Stimulated activated memory B cell treated with anti-CD40 and anti-IgM and Interleukin-4, amounts not matched to agents 10 μg/mL and 1 μg/mL and 100 μg/mL, for 72 hours (primary cell): ENCODE results near the gene COL18A1.
"Not testable (repeated sequence)": the region's sequence is repeated elsewhere in the genome, so short reads cannot be mapped to it uniquely, and the experiment has no call there.

Source experiments
- ATAC-seq: fragments of 150-1000 bp; cut with Tn5 transposase; 2 replicates; pipeline ENCODE4 v1.10.0; 2021
- H3K27ac Mint-ChIP-seq: one replicate; pipeline ENCODE4 v1.8.0; 2022; ENCODE audit warnings: mild to moderate bottlenecking, mixed read lengths
- H3K27me3 Mint-ChIP-seq: one replicate; pipeline ENCODE4 v1.8.0; 2022; ENCODE audit warnings: mixed read lengths
- H3K36me3 Mint-ChIP-seq: one replicate; pipeline ENCODE4 v1.8.0; 2022; ENCODE audit warnings: mixed read lengths
- H3K4me1 Mint-ChIP-seq: one replicate; pipeline ENCODE4 v1.8.0; 2022; ENCODE audit warnings: mixed read lengths
- H3K4me3 Mint-ChIP-seq: one replicate; pipeline ENCODE4 v1.8.0; 2022; ENCODE audit warnings: mild to moderate bottlenecking, moderate library complexity, mixed read lengths
- H3K9me3 Mint-ChIP-seq: one replicate; pipeline ENCODE4 v1.8.0; 2022; ENCODE audit warnings: mixed read lengths

Gene COL18A1

DNA sequence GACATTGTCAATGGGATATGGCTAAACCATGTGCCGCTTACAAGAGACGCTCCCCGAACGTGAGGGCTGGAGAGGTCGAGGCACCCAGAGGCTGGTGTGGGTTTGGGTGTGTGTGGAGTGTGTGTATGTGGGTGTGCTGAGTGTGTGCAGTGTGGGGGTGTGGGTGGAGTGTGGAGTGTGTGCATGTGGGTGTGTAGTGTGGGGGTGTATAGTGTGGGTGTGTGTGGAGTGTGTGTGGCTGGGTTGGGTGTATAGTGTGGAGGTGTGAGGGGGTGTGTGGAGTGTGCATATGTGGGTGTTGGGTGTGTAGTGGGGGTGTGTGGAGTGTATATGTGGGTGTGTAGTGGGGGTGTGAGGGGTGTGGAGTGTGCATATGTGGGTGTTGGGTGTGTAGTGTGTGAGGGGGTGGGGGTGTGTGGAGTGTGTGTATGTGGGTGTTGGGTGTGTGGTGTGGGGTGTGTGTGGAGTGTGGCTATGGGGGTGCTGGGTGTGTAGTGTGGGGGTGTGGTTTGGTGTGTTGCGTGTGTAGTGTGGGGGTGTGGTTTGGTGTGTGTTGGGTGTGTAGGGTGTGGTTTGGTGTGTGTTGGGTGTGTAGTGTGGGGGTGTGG lies 95.1 kb downstream of the COL18A1 start:
- Mint-ChIP-seq H3K4me3 (no peak overlapping the region), H3K9me3 (peaks cover 7% of the 10 kb centered on the region), H3K36me3 (no peaks in the 10 kb centered on the region), H3K4me1 (no peaks in the 10 kb centered on the region), H3K27ac (no peak overlapping the region), H3K27me3 (peaks cover 17% of the 10 kb centered on the region)
- no peak for ATAC-seq

- H3K27me3 Mint-ChIP-seq = peaks cover 17% of the 10 kb centered on the region
- not testable (repeated sequence) for ATAC-seq, H3K27ac Mint-ChIP-seq, H3K36me3 Mint-ChIP-seq, H3K4me3 Mint-ChIP-seq, H3K9me3 Mint-ChIP-seq, H3K4me1 Mint-ChIP-seq
Observed at GRCh38 chr21:45501081-45502005, 96.4 kb downstream of the COL18A1 start.

GRCh38 chr21:45502006-45502345 lies 97.0 kb downstream of the COL18A1 start:
- no peak overlapping the region for H3K27ac Mint-ChIP-seq
- H3K4me3 Mint-ChIP-seq = no peak overlapping the region
- no peaks in the 10 kb centered on the region for H3K36me3 Mint-ChIP-seq
- ATAC-seq = no peak
- peaks cover 7% of the 10 kb centered on the region for H3K9me3 Mint-ChIP-seq
- H3K27me3 Mint-ChIP-seq = peaks cover 17% of the 10 kb centered on the region
- no peaks in the 10 kb centered on the region for H3K4me1 Mint-ChIP-seq

GRCh38 chr21:45502600-45502999 lies 97.6 kb downstream of the COL18A1 start:
- Mint-ChIP-seq H3K4me3 (no peak overlapping the region), H3K27ac (no peak overlapping the region), H3K36me3 (no peaks in the 10 kb centered on the region), H3K9me3 (peaks cover 7% of the 10 kb centered on the region), H3K4me1 (no peaks in the 10 kb centered on the region), H3K27me3 (peaks cover 17% of the 10 kb centered on the region)
- no peak for ATAC-seq

DNA sequence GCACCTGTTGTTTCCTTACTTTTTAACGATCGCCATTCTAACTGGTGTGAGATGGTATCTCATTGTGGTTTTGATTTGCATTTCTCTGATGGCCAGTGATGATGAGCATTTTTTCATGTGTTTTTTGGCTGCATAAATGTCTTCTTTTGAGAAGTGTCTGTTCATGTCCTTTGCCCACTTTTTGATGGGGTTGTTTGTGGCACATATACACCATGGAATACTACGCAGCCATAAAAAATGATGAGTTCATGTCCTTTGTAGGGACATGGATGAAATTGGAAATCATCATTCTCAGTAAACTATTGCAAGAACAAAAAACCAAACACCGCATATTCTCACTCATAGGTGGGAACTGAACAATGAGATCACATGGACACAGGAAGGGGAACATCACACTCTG lies 98.3 kb downstream of the COL18A1 start:
- ATAC-seq, H3K4me1 Mint-ChIP-seq, H3K36me3 Mint-ChIP-seq, H3K9me3 Mint-ChIP-seq, H3K27ac Mint-ChIP-seq, H3K4me3 Mint-ChIP-seq: not testable (repeated sequence)
- H3K27me3 Mint-ChIP-seq = peaks cover 17% of the 10 kb centered on the region

DNA sequence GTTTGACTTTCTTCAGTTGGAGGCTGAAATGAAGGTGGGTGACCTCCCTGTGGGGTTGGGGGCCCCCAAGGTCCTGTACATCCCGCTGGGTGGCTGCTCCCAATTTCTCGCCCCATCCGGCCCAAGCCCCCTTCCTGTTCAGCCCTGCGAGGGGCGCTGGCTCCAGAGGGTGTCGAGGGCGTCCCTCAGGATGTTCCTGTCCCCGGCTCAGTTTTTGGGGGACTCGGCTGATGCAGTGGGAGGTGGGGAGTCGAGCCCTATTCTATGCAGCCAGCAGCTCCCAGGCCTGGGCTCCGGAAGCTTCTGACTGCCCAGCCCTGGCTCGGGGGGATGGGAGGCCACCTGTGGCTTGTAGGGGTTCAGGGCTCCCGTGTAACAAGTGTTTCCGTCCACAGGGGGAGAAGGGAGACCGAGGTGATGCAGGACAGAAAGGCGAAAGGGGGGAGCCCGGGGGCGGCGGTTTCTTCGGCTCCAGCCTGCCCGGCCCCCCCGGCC lies 99.1 kb downstream of the COL18A1 start:
- peaks cover 12% of the 10 kb centered on the region for H3K27me3 Mint-ChIP-seq
- ATAC-seq = no peak
- H3K9me3 Mint-ChIP-seq = peaks cover 7% of the 10 kb centered on the region
- H3K27ac Mint-ChIP-seq = no peak overlapping the region
- no peak overlapping the region for H3K4me3 Mint-ChIP-seq
- H3K4me1 Mint-ChIP-seq = peaks cover 8% of the 10 kb centered on the region
- no peaks in the 10 kb centered on the region for H3K36me3 Mint-ChIP-seq

DNA sequence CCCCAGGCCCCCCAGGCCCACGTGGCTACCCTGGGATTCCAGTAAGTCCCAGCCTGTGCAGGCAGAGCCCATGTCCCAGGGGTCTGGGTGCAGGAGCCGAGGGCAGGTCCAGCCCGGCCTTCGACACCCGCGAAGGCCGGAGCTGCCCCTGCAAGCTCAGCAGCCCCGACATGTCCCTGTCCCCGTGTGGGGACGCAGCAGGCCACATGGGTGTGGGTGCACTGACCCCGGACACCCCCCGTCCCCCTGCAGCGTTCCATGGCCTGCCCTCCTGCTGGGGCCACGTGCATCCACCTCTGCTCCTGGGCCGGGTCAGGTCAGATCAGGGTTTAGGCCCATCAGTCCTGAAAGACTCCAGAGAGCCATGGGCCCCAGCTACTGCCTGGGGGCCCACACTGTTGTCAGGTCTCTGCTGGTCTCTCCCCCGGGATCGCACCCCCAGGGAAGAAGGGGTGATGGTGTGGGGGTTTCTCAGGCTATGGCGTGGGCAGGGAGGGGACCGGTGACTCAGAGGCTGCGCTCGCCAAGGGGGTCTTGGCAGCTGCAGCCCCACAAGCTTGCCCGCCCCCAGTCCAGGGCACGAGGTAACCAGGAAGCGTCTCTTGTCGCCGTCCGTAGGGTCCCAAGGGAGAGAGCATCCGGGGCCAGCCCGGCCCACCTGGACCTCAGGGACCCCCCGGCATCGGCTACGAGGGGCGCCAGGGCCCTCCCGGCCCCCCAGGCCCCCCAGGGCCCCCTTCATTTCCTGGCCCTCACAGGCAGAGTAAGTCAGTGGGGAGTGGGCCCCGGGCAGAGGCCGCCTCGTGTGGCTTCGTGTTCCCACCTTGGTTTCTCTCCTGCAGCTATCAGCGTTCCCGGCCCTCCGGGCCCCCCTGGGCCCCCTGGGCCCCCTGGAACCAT lies 99.8 kb downstream of the COL18A1 start:
- Mint-ChIP-seq H3K4me3 (no peak overlapping the region), H3K27ac (no peak overlapping the region), H3K4me1 (peaks cover 8% of the 10 kb centered on the region), H3K9me3 (peaks cover 7% of the 10 kb centered on the region), H3K27me3 (peaks cover 5% of the 10 kb centered on the region), H3K36me3 (no peaks in the 10 kb centered on the region)
- no peak for ATAC-seq

DNA sequence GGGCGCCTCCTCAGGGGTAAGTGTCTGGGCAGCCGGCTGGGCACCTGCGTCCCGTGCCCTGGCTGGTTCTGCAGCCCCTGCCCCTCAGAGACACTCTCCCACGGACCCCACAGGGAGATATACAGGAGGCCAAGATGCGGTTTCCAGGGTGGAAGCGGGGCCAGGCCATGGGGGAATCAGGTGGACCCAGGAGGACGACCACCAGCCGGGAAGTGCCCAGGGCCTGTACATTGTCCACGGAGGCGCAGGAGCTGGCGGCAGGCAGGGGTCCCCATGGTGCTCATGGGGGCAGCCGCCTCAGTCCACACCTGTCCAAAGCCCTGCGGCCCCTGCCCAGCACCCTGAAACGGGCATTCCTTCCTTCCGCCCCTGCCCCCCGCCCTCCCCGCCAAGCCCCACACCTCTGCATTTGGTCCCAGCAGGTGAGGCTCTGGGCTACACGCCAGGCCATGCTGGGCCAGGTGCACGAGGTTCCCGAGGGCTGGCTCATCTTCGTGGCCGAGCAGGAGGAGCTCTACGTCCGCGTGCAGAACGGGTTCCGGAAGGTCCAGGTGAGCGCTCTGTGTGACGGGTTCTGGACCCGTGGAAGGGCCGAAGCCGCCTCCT lies 100.6 kb downstream of the COL18A1 start:
- Mint-ChIP-seq H3K27ac (no peak overlapping the region), H3K4me3 (no peak overlapping the region), H3K36me3 (no peaks in the 10 kb centered on the region), H3K27me3 (no peaks in the 10 kb centered on the region), H3K4me1 (peaks cover 8% of the 10 kb centered on the region), H3K9me3 (peaks cover 3% of the 10 kb centered on the region)
- no peak for ATAC-seq

DNA sequence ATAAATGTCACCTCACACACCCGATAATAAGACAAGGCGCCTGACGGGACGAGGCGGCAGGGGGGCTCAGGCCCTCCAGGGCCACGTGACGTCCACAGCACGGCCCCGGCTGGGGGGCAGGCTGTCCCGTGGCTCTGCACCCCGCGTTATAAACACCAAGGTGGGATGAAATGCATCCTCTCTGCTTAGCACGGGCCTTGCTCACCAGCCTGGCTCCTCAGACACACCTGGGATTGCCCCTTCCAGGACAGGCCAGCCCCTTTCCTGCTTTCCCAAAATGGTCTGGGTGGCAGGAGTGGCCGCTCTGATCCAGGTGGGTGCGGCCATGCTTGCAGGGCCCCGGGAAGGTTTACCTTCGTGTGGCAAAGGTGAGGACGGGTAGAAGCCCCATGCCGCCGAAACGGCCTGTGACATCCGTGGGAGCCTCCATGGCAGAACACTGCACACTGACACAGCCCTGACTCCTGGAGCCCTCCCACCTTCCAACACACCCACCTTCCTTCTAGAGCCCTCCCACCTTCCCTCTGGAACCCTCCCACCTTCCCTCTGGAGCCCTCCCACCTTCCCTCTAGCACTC lies 101.4 kb downstream of the COL18A1 start:
- no peak for ATAC-seq
- Mint-ChIP-seq H3K4me1 (peaks cover 8% of the 10 kb centered on the region), H3K9me3 (peaks cover 3% of the 10 kb centered on the region), H3K36me3 (no peaks in the 10 kb centered on the region), H3K27me3 (no peaks in the 10 kb centered on the region), H3K27ac (no peak overlapping the region), H3K4me3 (no peak overlapping the region)

DNA sequence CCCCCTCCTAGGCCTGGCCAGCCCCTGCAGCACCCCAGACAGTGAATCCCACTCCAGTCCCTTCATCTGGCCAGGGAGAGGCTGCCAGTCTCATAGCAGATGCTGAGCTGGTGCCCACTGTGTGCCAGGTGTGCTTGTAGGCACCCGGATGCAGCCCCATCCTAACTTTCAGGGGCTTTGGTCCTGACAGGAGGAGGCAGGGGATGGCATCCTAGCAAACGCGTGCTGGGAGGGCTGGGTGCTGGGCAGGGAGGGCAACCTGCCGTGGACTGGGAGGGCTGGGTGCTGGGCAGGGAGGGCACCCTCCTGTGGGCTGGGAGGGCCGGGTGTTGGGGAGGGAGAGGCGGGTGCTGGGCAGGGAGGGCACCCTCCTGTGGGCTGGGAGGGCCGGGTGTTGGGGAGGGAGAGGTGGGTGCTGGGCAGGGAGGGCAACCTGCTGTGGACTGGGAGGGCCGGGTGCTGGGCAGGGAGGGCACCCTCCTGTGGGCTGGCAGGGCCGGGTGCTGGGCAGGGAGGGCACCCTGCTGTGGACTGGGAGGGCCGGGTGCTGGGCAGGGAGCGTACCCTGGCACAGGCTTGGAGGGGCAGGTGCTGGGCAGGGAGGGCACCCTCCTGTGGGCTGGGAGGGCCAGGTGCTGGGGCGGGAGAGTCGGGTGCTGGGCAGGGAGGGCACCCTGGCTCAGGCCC lies 102.0 kb downstream of the COL18A1 start:
- Mint-ChIP-seq H3K4me3 (no peak overlapping the region), H3K27me3 (no peaks in the 10 kb centered on the region), H3K9me3 (peaks cover 3% of the 10 kb centered on the region), H3K4me1 (peaks cover 8% of the 10 kb centered on the region), H3K36me3 (no peaks in the 10 kb centered on the region), H3K27ac (no peak overlapping the region)
- ATAC-seq = peak; percentile 31

- no peak for ATAC-seq
- no peak overlapping the region for H3K4me3 Mint-ChIP-seq
- H3K27ac Mint-ChIP-seq = no peak overlapping the region
- no peaks in the 10 kb centered on the region for H3K36me3 Mint-ChIP-seq
- no peaks in the 10 kb centered on the region for H3K27me3 Mint-ChIP-seq
- H3K4me1 Mint-ChIP-seq = peaks cover 8% of the 10 kb centered on the region
- peaks cover 2% of the 10 kb centered on the region for H3K9me3 Mint-ChIP-seq
Observed at GRCh38 chr21:45507523-45507875, 102.5 kb downstream of the COL18A1 start.

GRCh38 chr21:45507888-45508508 lies 103.0 kb downstream of the COL18A1 start:
- Mint-ChIP-seq H3K27ac (peak overlapping the region; percentile 5), H3K4me3 (no peak overlapping the region)

GRCh38 chr21:45508607-45509565 lies 103.9 kb downstream of the COL18A1 start:
- ATAC-seq = no peak
- H3K4me1 Mint-ChIP-seq = peaks cover 8% of the 10 kb centered on the region
- peak overlapping the region; percentile 5 for H3K27ac Mint-ChIP-seq
- no peaks in the 10 kb centered on the region for H3K27me3 Mint-ChIP-seq
- H3K4me3 Mint-ChIP-seq = no peak overlapping the region
- peaks cover 4% of the 10 kb centered on the region for H3K36me3 Mint-ChIP-seq
- H3K9me3 Mint-ChIP-seq = no peaks in the 10 kb centered on the region

More at GRCh38 chr21:45507888-45508508, 103.0 kb downstream of the COL18A1 start:
- Mint-ChIP-seq H3K27me3 (no peaks in the 10 kb centered on the region), H3K36me3 (no peaks in the 10 kb centered on the region), H3K4me1 (peaks cover 8% of the 10 kb centered on the region), H3K9me3 (no peaks in the 10 kb centered on the region)
- no peak for ATAC-seq
